Cortex of kidney (tissue), 1 donor: ENCODE data around the gene TAPBPL.

Experiments used
- DNase-seq: peaks from one replicate; lab custom pipeline; 2025; lab: John Stamatoyannopoulos, UW

TAPBPL gene

GRCh38 chr12:6437586-6437985 is 14.3 kb upstream of the TAPBPL start:
- no peak for DNase-seq

- DNase-seq: no peak
Measured at GRCh38 chr12:6438345-6438744, 13.5 kb upstream of the TAPBPL start.

- DNase-seq: no peak
Measured at GRCh38 chr12:6440391-6440790, 11.5 kb upstream of the TAPBPL start.

- no peak for DNase-seq
Measured at GRCh38 chr12:6442836-6443235, 9.0 kb upstream of the TAPBPL start.

- no peak for DNase-seq
Measured at GRCh38 chr12:6443361-6443983, 8.4 kb upstream of the TAPBPL start.

GRCh38 chr12:6444031-6444430 is 7.8 kb upstream of the TAPBPL start:
- DNase-seq: no peak

GRCh38 chr12:6444704-6445688 is 6.8 kb upstream of the TAPBPL start, which contains the start of gene CD27:
TSS of gene CD27 (plus strand) at chr12:6444955. CDS start at chr12:6445096, 141 bp downstream.
- DNase-seq: no peak

GRCh38 chr12:6450091-6450868 is 1.6 kb upstream of the TAPBPL start:
- DNase-seq: no peak

GRCh38 chr12:6450869-6451347 is 934 bp upstream of the TAPBPL start:
- no peak for DNase-seq

GRCh38 chr12:6452245-6452943 is 552 bp downstream of the TAPBPL start:
- no peak for DNase-seq

- DNase-seq: no peak
Measured at GRCh38 chr12:6452944-6453630, 1.2 kb downstream of the TAPBPL start.

GRCh38 chr12:6457220-6457945 is 5.5 kb downstream of the TAPBPL start:
- DNase-seq: no peak

- no peak for DNase-seq
Measured at GRCh38 chr12:6458281-6459003, 6.6 kb downstream of the TAPBPL start.

GRCh38 chr12:6459004-6459337 is 7.1 kb downstream of the TAPBPL start:
- no peak for DNase-seq

GRCh38 chr12:6460751-6461371 is 9.0 kb downstream of the TAPBPL start:
- no peak for DNase-seq

GRCh38 chr12:6461401-6462233 is 9.8 kb downstream of the TAPBPL start:
- no peak for DNase-seq

- DNase-seq: no peak
Measured at GRCh38 chr12:6462234-6462995, 10.6 kb downstream of the TAPBPL start.

GRCh38 chr12:6463216-6463615 is 11.4 kb downstream of the TAPBPL start:
- no peak for DNase-seq
